HepG2 (cell line): ENCODE results near the gene OSBPL3. TPM values are rescaled to one million over a fixed set of nuclear protein-coding genes. Genes with fewer than 3 reads are reported as not detected.

Experiments
- ATAC-seq: fragments of 200-7000 bp; cut with Tn5 transposase; 3 replicates; pipeline ENCODE4 v1.9.1; 2020; ENCODE audit warnings: mild to moderate bottlenecking, moderate library complexity
- BruUV-seq: library from RNA; stranded (reverse); fragments of 400-500 nt; replicated peaks from 2 replicates; lab custom pipeline; 2021; lab: Mats Ljungman, UMichigan
- CTCF ChIA-PET: fragments of 300-600 bp; formaldehyde crosslinking; extraction: SDS; loops from one replicate; lab custom pipeline; 2021; ENCODE audit warnings: low total read pairs, inconsistent platforms, low intra/inter-chr PET ratio; lab: Yijun Ruan, JAX
- POLR2A ChIA-PET: fragments of 350-600 bp; sonication (Branson Sonifier 250); formaldehyde crosslinking; loops from one replicate; lab custom pipeline; 2020; ENCODE audit warnings: antibody characterized with exemption, inconsistent platforms; lab: Yijun Ruan, JAX
- DNase-seq: peaks from one replicate; pipeline ENCODE4 v3.0.0-alpha.2; 2015; ENCODE audit warnings: low spot score
- FAIRE-seq: peaks from 3 replicates; lab custom pipeline; 2011; peaks lifted over from hg19 to GRCh38; lab: Jason Lieb, UNC
- H2AFZ ChIP-seq: one replicate; pipeline ENCODE4 v1.6.1; 2011; ENCODE audit warnings: low read length, inconsistent platforms
- H3K27ac ChIP-seq: fragments of 300-600 bp; 3 replicates; pipeline ENCODE4 v1.8.0; 2011; ENCODE audit warnings: mixed run types, mild to moderate bottlenecking, mixed read lengths, low read length, inconsistent platforms; ENCODE audit not compliant: insufficient read depth; ENCODE audit errors: extremely low read length
- H3K27me3 ChIP-seq, 2 experiments: fragments of 200-600 bp in 1 of 2; 2 replicates in 1 of 2; 3 replicates in 1 of 2; pipeline versions ENCODE4 v1.6.0 to v1.8.0; 2011; ENCODE audit warnings: low read length in 2 of 2, mild to moderate bottlenecking in 2 of 2, moderate library complexity in 2 of 2, inconsistent platforms in 1 of 2; ENCODE audit not compliant: insufficient read depth in 2 of 2, control insufficient read depth in 1 of 2
- H3K36me3 ChIP-seq, 2 experiments: fragments of 200-600 bp in 1 of 2; replicated peaks in 1 of 2; 2 replicates in 1 of 2; 3 replicates in 1 of 2; pipeline versions ENCODE4 v1.5.1 to v1.8.0; 2011; ENCODE audit warnings: low read length in 2 of 2, inconsistent platforms in 1 of 2; ENCODE audit not compliant: insufficient read depth in 2 of 2, control insufficient read depth in 1 of 2
- H3K4me1 ChIP-seq: 2 replicates; pipeline ENCODE4 v1.5.1; 2012; ENCODE audit warnings: low read length, inconsistent platforms; ENCODE audit not compliant: insufficient read depth
- H3K4me2 ChIP-seq: 2 replicates; pipeline ENCODE4 v1.6.0; 2011; ENCODE audit warnings: low read depth, low read length, inconsistent platforms
- H3K4me3 ChIP-seq, 3 experiments: fragments of 200-600 bp in 1 of 3; sonication (generic), shearing (Covaris generic) in 1 of 3; replicated peaks in 1 of 3; 2 replicates each; pipeline ENCODE4 v1.5.1; 2011 to 2016; ENCODE audit warnings: low read length in 3 of 3, inconsistent platforms in 2 of 3, low read depth in 2 of 3, mild to moderate bottlenecking in 2 of 3, control low read depth in 1 of 3, mixed read lengths in 1 of 3; ENCODE audit not compliant: insufficient read depth in 1 of 3
- H3K79me2 ChIP-seq: one replicate; pipeline ENCODE4 v1.6.1; 2011; ENCODE audit warnings: low read length, inconsistent platforms; ENCODE audit not compliant: insufficient read depth
- H3K9ac ChIP-seq: 2 replicates; pipeline ENCODE4 v1.6.0; 2011; ENCODE audit warnings: mild to moderate bottlenecking, low read depth, low read length, inconsistent platforms; ENCODE audit not compliant: insufficient read depth
- H3K9me3 ChIP-seq: 2 replicates; pipeline ENCODE4 v1.5.1; 2012; ENCODE audit warnings: mild to moderate bottlenecking, low read length
- H4K20me1 ChIP-seq: 2 replicates; pipeline ENCODE4 v1.6.0; 2011; ENCODE audit warnings: inconsistent platforms, mild to moderate bottlenecking, low read length, moderate library complexity; ENCODE audit not compliant: insufficient read depth
- ARNT2 ChIP-seq: sonication (generic); formaldehyde crosslinking; IDR thresholded peaks from 2 replicates; pipeline ENCODE4 v1.8.0; 2022; ENCODE audit warnings: mild to moderate bottlenecking, low read depth, missing genetic modification reagents, moderate library complexity
- GFI1 ChIP-seq: sonication (generic); formaldehyde crosslinking; IDR thresholded peaks from 2 replicates; pipeline ENCODE4 v1.5.0; 2020; ENCODE audit warnings: missing genetic modification reagents, mild to moderate bottlenecking, borderline replicate concordance
- RORA ChIP-seq: sonication (generic); formaldehyde crosslinking; IDR thresholded peaks from 2 replicates; pipeline ENCODE4 v1.5.0; 2020; ENCODE audit warnings: mild to moderate bottlenecking, missing genetic modification reagents, moderate library complexity
- SP2 ChIP-seq: sonication (generic); formaldehyde crosslinking; IDR thresholded peaks from 2 replicates; pipeline ENCODE4 v1.5.1; 2020; ENCODE audit warnings: mild to moderate bottlenecking, missing genetic modification reagents
- TGIF2 ChIP-seq: IDR thresholded peaks from 2 replicates; pipeline ENCODE4 v1.6.1; 2016; ENCODE audit warnings: control low read depth, missing compliant biosample characterization
- ZNF143 ChIP-seq: sonication (generic); formaldehyde crosslinking; IDR thresholded peaks from 2 replicates; pipeline ENCODE4 v1.4.0; 2020; ENCODE audit warnings: missing genetic modification reagents
- ZNF234 ChIP-seq: sonication (generic); formaldehyde crosslinking; conservative IDR thresholded peaks from 2 replicates; pipeline ENCODE4 v1.5.1; 2020; ENCODE audit warnings: mild to moderate bottlenecking, missing genetic modification reagents
- ZNF546 ChIP-seq: sonication (generic); formaldehyde crosslinking; conservative IDR thresholded peaks from 2 replicates; pipeline ENCODE4 v1.8.1; 2023; ENCODE audit warnings: mild to moderate bottlenecking, missing genetic modification reagents
- ZNF788 ChIP-seq: sonication (generic); formaldehyde crosslinking; IDR thresholded peaks from 2 replicates; pipeline ENCODE4 v1.5.0; 2020; ENCODE audit warnings: mild to moderate bottlenecking, missing genetic modification reagents, borderline replicate concordance
- WGBS: methylation state at CpG from one replicate; pipeline ENCODE4 v1.1.6; 2017; ENCODE audit warnings: low lambda C conversion rate; 5-methylcytosine and 5-hydroxymethylcytosine counted together
- in situ Hi-C: cut with HindIII; loops from 2 replicates; pipeline ENCODE4 v1.10.0; 2017; ENCODE audit warnings: low pct_unique_long_range_greater_than_20kb; ENCODE audit not compliant: extremely low pct_ligation_motif_present
- intact Hi-C: fragments of 100-400 bp; cut with micrococcal nuclease; formaldehyde crosslinking; loops from one replicate; pipeline ENCODE4 v1.10.0; 2022; ENCODE audit not compliant: unreplicated experiment
- polyA plus RNA-seq, 8 experiments: library from polyadenylated mRNA; depleted of rRNA in 3 of 8; stranded (reverse) in 7 of 8; unstranded in 1 of 8; fragments of >200 nt; fragmentation: Illumina TruSeq in 4 of 8; extraction: Trizol in 4 of 8; gene quantifications; 2 replicates each; pipeline versions ENCODE4 v1.2.1 to v1.2.3, GENCODE V29; 2011 to 2016; ENCODE audit warnings: low read depth in 4 of 8, missing spikeins in 1 of 8, mixed read lengths in 1 of 8; ENCODE audit not compliant: insufficient read depth in 1 of 8
- total RNA-seq, 5 experiments: library from RNA; depleted of rRNA; stranded (reverse); fragments of >200 nt; fragmentation: Illumina TruSeq; extraction: Trizol; gene quantifications; 2 replicates each; pipeline ENCODE4 v1.2.3, GENCODE V29; 2016; ENCODE audit warnings: low read depth in 1 of 5
- TF ChIP-seq, protein P1 (sequence below), 2 experiments: sonication (generic) in 1 of 2; formaldehyde crosslinking in 1 of 2; IDR thresholded peaks; 2 replicates each; pipeline versions ENCODE4 v1.4.0 to v1.6.1; 2018 to 2020; ENCODE audit warnings: missing genetic modification reagents in 2 of 2, borderline replicate concordance in 1 of 2, low read depth in 1 of 2, mild to moderate bottlenecking in 1 of 2, missing biosample characterization in 1 of 2
- TF ChIP-seq, protein P2 (sequence below): sonication (generic); formaldehyde crosslinking; IDR thresholded peaks from 2 replicates; pipeline ENCODE4 v1.4.0; 2020; ENCODE audit warnings: low read depth, mild to moderate bottlenecking, missing genetic modification reagents
- TF ChIP-seq, protein P3 (sequence below): sonication (generic); formaldehyde crosslinking; IDR thresholded peaks from 2 replicates; pipeline ENCODE4 v1.4.0; 2020; ENCODE audit warnings: missing genetic modification reagents

OSBPL3 gene
- total and polyA plus RNA-seq, 2 of the 13 experiments (the other 11 are each of a cell fraction or from before 2014, with no cell fraction given): 8.8 to 28.9 TPM

DNA sequence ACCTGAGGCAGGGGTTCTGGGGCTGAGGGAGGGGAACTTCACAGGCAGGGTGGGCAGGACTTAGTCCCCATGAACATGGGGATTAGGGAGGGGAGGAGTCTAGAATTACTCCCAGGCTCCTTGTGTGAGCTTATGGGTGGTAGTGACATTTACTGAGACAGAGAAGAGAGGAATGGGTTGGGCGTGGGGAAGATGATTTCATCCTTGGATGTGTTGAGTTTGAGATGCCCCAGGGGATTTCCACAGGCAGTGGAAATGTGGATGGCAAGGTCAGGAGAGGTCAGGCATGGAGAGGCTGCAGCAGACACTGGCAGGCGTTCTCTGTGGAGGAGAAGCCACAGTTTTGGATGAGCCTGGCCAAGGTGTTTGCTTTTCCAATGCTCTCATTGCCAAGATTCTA is 196.3 kb downstream of the OSBPL3 start:
- Histone ChIP-seq H3K36me3 (no peaks in the 10 kb centered on the region; a peak in 1 of 5 replicates), H3K27me3 (no peaks in the 10 kb centered on the region), H3K27ac (no peak overlapping the region), H3K9me3 (peaks cover 1% of the 10 kb centered on the region; the same call in 1 of the 2 replicates), H3K4me2 (no peak overlapping the region), H4K20me1 (no peaks in the 10 kb centered on the region; the same call in 1 of the 2 replicates), H2AFZ (no peak overlapping the region), H3K4me3 (no peak overlapping the region), H3K79me2 (peaks cover 3% of the 10 kb centered on the region), H3K9ac (no peak overlapping the region), H3K4me1 (peaks cover 10% of the 10 kb centered on the region; the same call in 1 of the 2 replicates)
- ATAC-seq: no peak
- FAIRE-seq: no peak
- intact Hi-C loops: no loop called here
- 96% methylated on average over 2 of the region's 2 CpGs for WGBS
- no peak for DNase-seq
- ChIA-PET POLR2A (no interaction called here), CTCF (no interaction called here)
- TF ChIP-seq, protein P1, sequence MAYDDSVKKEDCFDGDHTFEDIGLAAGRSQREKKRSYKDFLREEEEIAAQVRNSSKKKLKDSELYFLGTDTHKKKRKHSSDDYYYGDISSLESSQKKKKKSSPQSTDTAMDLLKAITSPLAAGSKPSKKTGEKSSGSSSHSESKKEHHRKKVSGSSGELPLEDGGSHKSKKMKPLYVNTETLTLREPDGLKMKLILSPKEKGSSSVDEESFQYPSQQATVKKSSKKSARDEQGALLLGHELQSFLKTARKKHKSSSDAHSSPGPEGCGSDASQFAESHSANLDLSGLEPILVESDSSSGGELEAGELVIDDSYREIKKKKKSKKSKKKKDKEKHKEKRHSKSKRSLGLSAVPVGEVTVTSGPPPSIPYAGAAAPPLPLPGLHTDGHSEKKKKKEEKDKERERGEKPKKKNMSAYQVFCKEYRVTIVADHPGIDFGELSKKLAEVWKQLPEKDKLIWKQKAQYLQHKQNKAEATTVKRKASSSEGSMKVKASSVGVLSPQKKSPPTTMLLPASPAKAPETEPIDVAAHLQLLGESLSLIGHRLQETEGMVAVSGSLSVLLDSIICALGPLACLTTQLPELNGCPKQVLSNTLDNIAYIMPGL (CRISPR knock-in tag; IDR thresholded peaks at IDR 0.05; ENCODE audit: borderline replicate concordance in 1 of 2, low read depth in 1 of 2): no peak
- TF ChIP-seq GFI1: no peak
- in situ Hi-C loops: no loop called here
- BruUV-seq: no TSS peak

DNA sequence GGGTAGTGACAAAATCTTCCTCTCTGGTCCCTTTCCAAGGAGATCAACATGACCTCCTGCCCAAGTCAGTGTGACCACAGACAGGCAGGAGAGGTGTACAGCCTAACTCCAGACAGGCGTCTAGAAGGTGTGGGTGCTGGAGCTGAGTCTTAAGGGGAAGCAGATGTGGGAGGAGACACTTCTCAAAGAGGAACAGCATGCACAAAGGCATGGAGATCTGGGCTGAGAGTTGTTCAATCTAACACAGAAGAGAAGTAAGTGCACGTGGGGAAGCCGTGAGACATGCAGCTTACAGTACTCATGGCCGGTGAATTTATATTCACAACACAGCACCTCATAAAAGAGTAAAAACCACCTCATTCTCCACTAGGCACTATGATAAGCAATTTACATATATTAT is 198.9 kb downstream of the OSBPL3 start:
- H3K4me1 ChIP-seq: peaks cover 10% of the 10 kb centered on the region; the same call in 1 of the 2 replicates
- intact Hi-C loops (no loop called here), in situ Hi-C loops (no loop called here)
- CTCF ChIA-PET: no interaction called here
- no peaks in the 10 kb centered on the region for H3K79me2 ChIP-seq
- DNase-seq (no peak), FAIRE-seq (no peak), ATAC-seq (no peak)
- no peaks in the 10 kb centered on the region for H3K27me3 ChIP-seq
- no peaks in the 10 kb centered on the region; a peak in 1 of 5 replicates for H3K36me3 ChIP-seq
- H3K9me3 ChIP-seq: no peaks in the 10 kb centered on the region
- 88% methylated on average over 4 of the region's 4 CpGs for WGBS
- no peak overlapping the region for H3K9ac ChIP-seq
- H3K4me3 ChIP-seq: no peak overlapping the region
- POLR2A ChIA-PET: no interaction called here
- no peak overlapping the region for H2AFZ ChIP-seq
- H3K27ac ChIP-seq: no peak overlapping the region
- H4K20me1 ChIP-seq: no peaks in the 10 kb centered on the region
- no peak overlapping the region for H3K4me2 ChIP-seq
- BruUV-seq: no TSS peak
- TF ChIP-seq TGIF2: no peak
- no peak for TF ChIP-seq RORA (CRISPR knock-in tag)
- no peak for TF ChIP-seq ZNF788 (CRISPR knock-in tag)
- TF ChIP-seq SP2 (CRISPR knock-in tag): no peak
- TF ChIP-seq ZNF546 (CRISPR knock-in tag): no peak
- no peak for TF ChIP-seq ARNT2 (CRISPR knock-in tag)
- no peak for TF ChIP-seq ZNF143 (CRISPR knock-in tag)
- TF ChIP-seq, protein P2, sequence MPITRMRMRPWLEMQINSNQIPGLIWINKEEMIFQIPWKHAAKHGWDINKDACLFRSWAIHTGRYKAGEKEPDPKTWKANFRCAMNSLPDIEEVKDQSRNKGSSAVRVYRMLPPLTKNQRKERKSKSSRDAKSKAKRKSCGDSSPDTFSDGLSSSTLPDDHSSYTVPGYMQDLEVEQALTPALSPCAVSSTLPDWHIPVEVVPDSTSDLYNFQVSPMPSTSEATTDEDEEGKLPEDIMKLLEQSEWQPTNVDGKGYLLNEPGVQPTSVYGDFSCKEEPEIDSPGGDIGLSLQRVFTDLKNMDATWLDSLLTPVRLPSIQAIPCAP (CRISPR knock-in tag): no peak
- TF ChIP-seq, protein P3, sequence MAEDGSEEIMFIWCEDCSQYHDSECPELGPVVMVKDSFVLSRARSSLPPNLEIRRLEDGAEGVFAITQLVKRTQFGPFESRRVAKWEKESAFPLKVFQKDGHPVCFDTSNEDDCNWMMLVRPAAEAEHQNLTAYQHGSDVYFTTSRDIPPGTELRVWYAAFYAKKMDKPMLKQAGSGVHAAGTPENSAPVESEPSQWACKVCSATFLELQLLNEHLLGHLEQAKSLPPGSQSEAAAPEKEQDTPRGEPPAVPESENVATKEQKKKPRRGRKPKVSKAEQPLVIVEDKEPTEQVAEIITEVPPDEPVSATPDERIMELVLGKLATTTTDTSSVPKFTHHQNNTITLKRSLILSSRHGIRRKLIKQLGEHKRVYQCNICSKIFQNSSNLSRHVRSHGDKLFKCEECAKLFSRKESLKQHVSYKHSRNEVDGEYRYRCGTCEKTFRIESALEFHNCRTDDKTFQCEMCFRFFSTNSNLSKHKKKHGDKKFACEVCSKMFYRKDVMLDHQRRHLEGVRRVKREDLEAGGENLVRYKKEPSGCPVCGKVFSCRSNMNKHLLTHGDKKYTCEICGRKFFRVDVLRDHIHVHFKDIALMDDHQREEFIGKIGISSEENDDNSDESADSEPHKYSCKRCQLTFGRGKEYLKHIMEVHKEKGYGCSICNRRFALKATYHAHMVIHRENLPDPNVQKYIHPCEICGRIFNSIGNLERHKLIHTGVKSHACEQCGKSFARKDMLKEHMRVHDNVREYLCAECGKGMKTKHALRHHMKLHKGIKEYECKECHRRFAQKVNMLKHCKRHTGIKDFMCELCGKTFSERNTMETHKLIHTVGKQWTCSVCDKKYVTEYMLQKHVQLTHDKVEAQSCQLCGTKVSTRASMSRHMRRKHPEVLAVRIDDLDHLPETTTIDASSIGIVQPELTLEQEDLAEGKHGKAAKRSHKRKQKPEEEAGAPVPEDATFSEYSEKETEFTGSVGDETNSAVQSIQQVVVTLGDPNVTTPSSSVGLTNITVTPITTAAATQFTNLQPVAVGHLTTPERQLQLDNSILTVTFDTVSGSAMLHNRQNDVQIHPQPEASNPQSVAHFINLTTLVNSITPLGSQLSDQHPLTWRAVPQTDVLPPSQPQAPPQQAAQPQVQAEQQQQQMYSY (CRISPR knock-in tag): no peak
- no peak for TF ChIP-seq ZNF234 (CRISPR knock-in tag)
